T-helper 1 cell (primary cell): ENCODE results near the gene EMILIN2.
A peak's percentile ranks its signal among the peaks of the same experiment; 100 is the strongest.
"Not testable (repeated sequence)": the region's sequence is repeated elsewhere in the genome, so short reads cannot be mapped to it uniquely, and the experiment has no call there.

Experiments used
- DNase-seq, 5 donors: peaks; one replicate each; pipeline ENCODE4 v3.0.0-alpha.2; 2012 to 2020

EMILIN2 gene

GRCh38 chr18:2901423-2901985 is 54.7 kb downstream of the EMILIN2 start:
- DNase-seq = no peak

- no peak for DNase-seq
Measured at GRCh38 chr18:2902327-2902726, 55.5 kb downstream of the EMILIN2 start.

GRCh38 chr18:2903006-2903405 is 56.2 kb downstream of the EMILIN2 start:
- no peak for DNase-seq

- peak in 4 of 5 donors; percentile 24 to 57 (median 28) for DNase-seq
Measured at GRCh38 chr18:2905854-2906703, 59.3 kb downstream of the EMILIN2 start.

- DNase-seq = peak; percentile 17 to 54 (median 37)
Measured at GRCh38 chr18:2906704-2907549, 60.1 kb downstream of the EMILIN2 start.

GRCh38 chr18:2907550-2908135 is 60.8 kb downstream of the EMILIN2 start:
- no peak for DNase-seq

DNA sequence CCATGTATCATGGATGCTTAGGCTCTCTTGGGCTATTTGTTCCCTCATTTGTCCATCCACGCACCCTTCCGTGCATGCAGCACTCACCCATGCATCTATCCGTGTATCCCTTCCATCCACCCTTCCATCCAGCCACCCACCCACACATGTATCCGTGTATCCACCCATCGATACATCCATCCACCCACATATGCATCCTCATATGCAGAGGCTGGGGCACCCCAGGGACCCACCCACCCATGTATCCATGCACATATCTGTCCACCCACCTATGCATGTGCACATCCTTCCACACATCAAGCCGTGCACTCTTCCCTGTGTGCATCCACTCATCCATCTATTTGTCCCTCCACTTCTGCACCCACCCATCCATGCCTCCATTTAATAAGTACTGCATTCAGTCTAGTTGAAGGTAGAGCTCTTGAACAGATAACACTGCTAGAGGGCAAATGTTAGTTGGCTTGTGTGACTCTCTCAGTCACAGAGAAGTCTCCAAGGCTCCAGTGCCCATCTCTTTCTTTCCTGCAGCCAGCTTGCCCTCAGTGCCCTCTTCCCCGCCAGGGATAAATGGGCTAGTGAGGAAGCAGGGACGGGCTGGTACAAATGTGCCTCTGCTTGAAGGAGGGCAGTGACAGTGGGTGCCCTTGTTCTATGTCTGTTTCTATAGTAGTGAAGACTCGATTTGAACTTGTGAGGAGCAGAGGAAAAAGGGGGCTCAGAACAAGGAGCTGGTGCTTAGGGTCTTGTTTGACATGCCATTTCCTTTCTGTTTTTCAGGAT is 61.5 kb downstream of the EMILIN2 start:
- no peak for DNase-seq

- DNase-seq = no peak
Measured at GRCh38 chr18:2908946-2909335, 62.1 kb downstream of the EMILIN2 start.

GRCh38 chr18:2909431-2910140 is 62.8 kb downstream of the EMILIN2 start:
- DNase-seq = no peak

DNA sequence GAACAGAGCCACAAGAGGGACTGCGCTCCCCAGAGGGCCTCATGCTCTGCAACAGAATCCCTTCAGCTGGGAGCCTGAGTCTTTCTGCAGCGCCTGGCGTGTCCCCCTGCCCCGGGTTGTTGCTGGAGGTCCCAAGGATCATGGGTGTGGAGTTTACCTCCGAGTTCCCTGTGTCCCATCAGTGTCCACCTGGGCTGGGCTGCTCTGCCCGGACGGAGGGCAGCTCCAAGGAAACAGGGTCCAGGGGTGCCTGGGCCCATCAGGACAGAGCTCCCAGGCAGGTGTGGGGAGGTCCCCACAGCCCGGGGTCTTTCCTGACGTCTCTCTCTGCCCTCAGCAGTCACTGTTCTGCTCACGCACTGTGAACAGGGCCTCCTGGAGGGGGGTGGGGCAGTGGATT is 63.5 kb downstream of the EMILIN2 start:
- DNase-seq = no peak

DNA sequence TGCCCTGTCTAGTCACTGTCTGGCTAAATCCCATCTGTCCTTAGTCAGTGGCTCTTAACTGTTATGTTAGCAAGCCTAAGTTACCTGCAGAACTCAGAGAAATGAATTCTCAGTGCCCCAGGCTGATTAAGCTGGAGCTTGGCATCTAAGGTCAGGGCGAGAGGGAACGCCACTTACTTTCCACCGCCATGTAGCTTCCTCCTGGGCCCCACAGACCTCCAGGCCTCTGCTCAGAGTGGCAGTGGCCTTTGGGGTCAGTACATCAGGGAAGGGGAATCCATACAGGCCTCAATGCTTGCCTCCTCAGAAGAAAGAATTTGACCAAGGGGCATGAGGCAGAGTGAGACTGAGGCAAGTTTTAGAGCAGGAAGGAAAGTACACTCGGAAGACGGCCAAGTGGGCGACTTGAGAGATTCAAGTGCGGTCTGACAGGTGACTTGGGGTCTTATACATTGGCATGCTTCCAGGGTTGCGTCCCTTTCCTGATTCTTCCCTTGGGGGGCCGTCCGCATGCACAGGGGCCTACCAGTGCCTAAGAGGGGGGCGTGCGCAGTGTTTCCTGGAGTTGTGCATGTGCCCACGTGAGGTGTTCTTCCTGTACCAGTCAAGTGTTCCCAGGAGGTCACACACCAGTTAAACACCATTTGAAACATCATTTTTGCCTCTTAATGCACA is 64.1 kb downstream of the EMILIN2 start:
- DNase-seq = no peak

DNA sequence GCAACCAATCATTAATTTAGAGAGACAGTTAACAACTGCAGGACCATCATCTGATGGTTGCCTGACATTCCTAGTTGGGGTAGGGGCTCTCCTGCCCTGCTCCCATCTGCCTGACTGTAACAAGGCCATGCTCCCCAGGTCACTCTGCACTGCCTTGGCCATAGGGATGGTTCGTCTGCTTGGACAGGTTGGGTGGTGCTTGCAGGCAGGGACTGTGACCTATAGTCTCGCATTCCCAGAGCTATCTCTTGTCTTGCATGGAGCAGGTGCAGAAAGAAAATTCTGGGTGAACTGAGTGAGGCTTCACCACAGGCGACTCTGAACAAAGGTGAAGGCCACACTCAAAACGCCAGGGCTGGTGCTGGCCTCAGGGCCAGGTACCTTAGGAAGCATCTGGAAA is 64.7 kb downstream of the EMILIN2 start:
- no peak for DNase-seq

- no peak for DNase-seq
Measured at GRCh38 chr18:2912357-2913299, 65.8 kb downstream of the EMILIN2 start.

- no peak for DNase-seq
Measured at GRCh38 chr18:2913398-2914005, 66.7 kb downstream of the EMILIN2 start.

- no peak for DNase-seq
Measured at GRCh38 chr18:2914185-2914880, 67.5 kb downstream of the EMILIN2 start.

- no peak for DNase-seq
Measured at GRCh38 chr18:2914881-2915240, 68.1 kb downstream of the EMILIN2 start.

DNA sequence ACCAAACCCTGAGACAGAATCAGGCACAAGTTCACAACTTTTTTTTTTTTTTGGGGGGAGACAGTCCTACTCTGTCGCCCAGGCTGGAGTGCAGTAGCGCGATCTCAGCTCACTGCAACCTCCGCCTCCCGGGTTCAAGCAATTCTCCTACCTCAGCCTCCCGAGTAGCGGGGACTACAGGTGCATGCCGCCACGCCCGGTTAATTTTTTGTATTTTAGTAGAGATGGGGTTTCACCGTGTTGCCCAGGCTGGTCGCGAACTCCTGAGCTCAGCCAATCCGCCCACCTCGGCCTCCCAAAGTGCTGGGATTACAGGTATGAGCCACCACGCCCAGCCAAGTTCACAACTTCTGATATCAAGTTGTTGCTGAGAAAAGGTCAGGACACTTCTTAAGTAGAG is 68.7 kb downstream of the EMILIN2 start:
- not testable (repeated sequence) for DNase-seq

DNA sequence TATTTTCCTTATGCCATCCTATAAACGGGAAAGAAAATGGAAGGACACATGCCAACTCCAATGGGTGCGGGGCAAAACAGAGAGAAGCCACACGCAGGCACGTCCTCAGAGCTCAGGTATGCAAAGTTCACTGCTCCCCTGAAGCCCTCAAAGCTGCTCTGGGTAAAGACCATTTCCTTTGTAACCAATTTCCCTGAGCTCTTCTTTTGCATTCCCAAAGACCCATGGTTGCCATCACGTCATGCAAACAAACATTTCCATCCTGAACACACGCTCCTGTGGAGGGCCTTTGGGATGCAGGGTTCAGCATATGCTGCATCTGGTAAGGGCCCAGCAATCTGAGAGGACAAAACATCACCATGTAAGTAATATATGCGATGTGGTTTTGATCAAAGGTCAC is 69.4 kb downstream of the EMILIN2 start:
- DNase-seq = no peak
